Measurements from ENCODE around the gene ZNF462. TPM values are rescaled to one million over a fixed set of nuclear protein-coding genes. Genes with fewer than 3 reads are reported as not detected.

Gene ZNF462
- total and polyA plus RNA-seq, 2 of the 13 experiments (the other 11 are each of a cell fraction or from before 2014, with no cell fraction given) = not detected

GRCh38 chr9:106877345-106877744, 14.4 kb downstream of the ZNF462 start:
- TF ChIP-seq MAFF (IDR thresholded peaks at IDR 0.05; ENCODE audit: low read depth, low read length) = no peak
- no peak for TF ChIP-seq NR3C1 (CRISPR knock-in tag; IDR thresholded peaks at IDR 0.05)
- no peak for TF ChIP-seq ZNF160 (CRISPR knock-in tag; IDR thresholded peaks at IDR 0.05)
- no peak for TF ChIP-seq CEBPB (IDR thresholded peaks at IDR 0.05; ENCODE audit: borderline replicate concordance, low read depth, low read length)
- no peak for TF ChIP-seq ZBTB34 (CRISPR knock-in tag; IDR thresholded peaks at IDR 0.05)
- no peak for TF ChIP-seq ELF3 (CRISPR knock-in tag; IDR thresholded peaks at IDR 0.05)
- TF ChIP-seq MED8 (CRISPR knock-in tag; IDR thresholded peaks at IDR 0.05; ENCODE audit: insufficient replicate concordance) = no peak
- TF ChIP-seq, protein P1, sequence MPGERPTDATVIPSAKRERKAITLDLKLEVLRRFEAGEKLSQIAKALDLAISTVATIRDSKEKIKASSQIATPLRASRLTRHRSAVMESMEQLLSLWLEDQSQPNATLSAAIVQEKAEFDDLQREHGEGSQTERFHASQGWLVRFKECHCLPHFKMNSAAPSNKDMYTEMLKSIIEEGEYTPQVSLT (CRISPR knock-in tag; IDR thresholded peaks at IDR 0.05; ENCODE audit: borderline replicate concordance, low read depth) = no peak
- DNase-seq (ENCODE audit: low spot score) (no peak), ATAC-seq (no peak), FAIRE-seq (no peak)
- H3K9me3 ChIP-seq (ENCODE audit: low read length) = no peaks in the 10 kb centered on the region
- H3K9ac ChIP-seq (ENCODE audit: insufficient read depth, low read depth, low read length) = no peak overlapping the region
- no TSS peak for BruUV-seq (replicated peaks)
- no peaks in the 10 kb centered on the region for H3K4me1 ChIP-seq (ENCODE audit: insufficient read depth, low read length)
- H2AFZ ChIP-seq (ENCODE audit: low read length) = no peak overlapping the region
- no peak overlapping the region for H3K27ac ChIP-seq (ENCODE audit: extremely low read length, insufficient read depth, low read length)
- intact Hi-C loops (cut with micrococcal nuclease; ENCODE audit: unreplicated experiment) = loop anchor here (5.0 kb wide), 1 partner anchor 585 kb away; no protein-coding TSS in a partner anchor
- H3K27me3 ChIP-seq (ENCODE audit: control insufficient read depth in 1 of 2, insufficient read depth in 2 of 2, low read length in 2 of 2) = no peaks in the 10 kb centered on the region
- H3K36me3 ChIP-seq (replicated peaks in 1 of 2; ENCODE audit: control insufficient read depth in 1 of 2, insufficient read depth in 2 of 2, low read length in 2 of 2) = no peaks in the 10 kb centered on the region
- in situ Hi-C loops (cut with HindIII; ENCODE audit: extremely low pct_ligation_motif_present, low pct_unique_long_range_greater_than_20kb) = no loop called here
- 13% methylated on average over 6 of the region's 6 CpGs for WGBS (ENCODE audit: low lambda C conversion rate)
- ChIA-PET POLR2A (no interaction called here), CTCF (ENCODE audit: low intra/inter-chr PET ratio, low total read pairs) (no interaction called here)
- no peak overlapping the region for H3K4me2 ChIP-seq (ENCODE audit: low read depth, low read length)
- no peaks in the 10 kb centered on the region for H3K79me2 ChIP-seq (ENCODE audit: insufficient read depth, low read length)
- H3K4me3 ChIP-seq (replicated peaks in 1 of 3; ENCODE audit: insufficient read depth in 1 of 3, low read depth in 2 of 3, low read length in 3 of 3) = no peak overlapping the region
- H4K20me1 ChIP-seq (ENCODE audit: insufficient read depth, low read length) = no peaks in the 10 kb centered on the region
